ENCODE measurements around the gene PAPPA2.

The PAPPA2 gene

GRCh38 chr1:176517484-176517883 lies 54.5 kb downstream of the PAPPA2 start (continued):
- TF ChIP-seq ZNF394 (tag by site-specific recombination; IDR thresholded peaks at IDR 0.05; ENCODE audit: borderline replicate concordance), result no peak

GRCh38 chr1:176521211-176521610 lies 58.2 kb downstream of the PAPPA2 start:
- ChIA-PET POLR2A (no interaction called here), CTCF (interaction anchor here (0.6 kb wide), 1 partner anchor 12 kb away, joined by 4 read pairs; no protein-coding TSS in a partner anchor)
- no peaks in the 10 kb centered on the region for H3K9me3 ChIP-seq (ENCODE audit: control insufficient read depth, insufficient read depth, low read depth, low read length)

GRCh38 chr1:176522310-176522845 lies 59.4 kb downstream of the PAPPA2 start:
- no peak overlapping the region for H3K27ac ChIP-seq (ENCODE audit: extremely low read depth, low read depth, low read length)
- H3K9me3 ChIP-seq (ENCODE audit: control insufficient read depth, insufficient read depth, low read depth, low read length), result no peaks in the 10 kb centered on the region
- CTCF ChIA-PET, result interaction anchor here (1.0 kb wide), 1 partner anchor 37 kb away, joined by 3 read pairs; no protein-coding TSS in a partner anchor
- POLR2A ChIA-PET, result no interaction called here
- H3K4me3 ChIP-seq (ENCODE audit: low read depth, low read length), result no peak overlapping the region
- H3K36me3 ChIP-seq (ENCODE audit: control insufficient read depth in 2 of 2, insufficient read depth in 1 of 2, low read length in 2 of 2), result no peaks in the 10 kb centered on the region
- no peaks in the 10 kb centered on the region for H3K4me1 ChIP-seq (ENCODE audit: control insufficient read depth, insufficient read depth, low read length)
- TF ChIP-seq KLF16 (tag by site-specific recombination; IDR thresholded peaks at IDR 0.05) (no peak), REPIN1 (tag by site-specific recombination; IDR thresholded peaks at IDR 0.05; ENCODE audit: low read depth) (no peak), GLIS1 (tag by site-specific recombination; IDR thresholded peaks at IDR 0.05) (no peak), MYNN (tag by site-specific recombination; IDR thresholded peaks at IDR 0.05; ENCODE audit: borderline replicate concordance) (no peak), ZNF514 (tag by site-specific recombination; IDR thresholded peaks at IDR 0.05) (no peak), ZNF121 (tag by site-specific recombination; IDR thresholded peaks at IDR 0.05) (no peak), EGR2 (tag by site-specific recombination; IDR thresholded peaks at IDR 0.05; ENCODE audit: low read depth) (no peak), ZSCAN18 (tag by site-specific recombination; IDR thresholded peaks at IDR 0.05) (no peak), ZNF501 (tag by site-specific recombination; IDR thresholded peaks at IDR 0.05) (no peak), ZNF585B (tag by site-specific recombination; IDR thresholded peaks at IDR 0.05) (no peak), ZNF157 (tag by site-specific recombination; IDR thresholded peaks at IDR 0.05) (no peak), ZNF394 (tag by site-specific recombination; IDR thresholded peaks at IDR 0.05; ENCODE audit: borderline replicate concordance) (no peak), ZNF239 (tag by site-specific recombination; IDR thresholded peaks at IDR 0.05) (no peak), MEIS1 (CRISPR knock-in tag; IDR thresholded peaks at IDR 0.05; ENCODE audit: borderline replicate concordance) (no peak), ZBTB17 (tag by site-specific recombination; IDR thresholded peaks at IDR 0.05) (no peak)

More at GRCh38 chr1:176521211-176521610, 58.2 kb downstream of the PAPPA2 start:
- no peaks in the 10 kb centered on the region for H3K4me1 ChIP-seq (ENCODE audit: control insufficient read depth, insufficient read depth, low read length)
- H3K36me3 ChIP-seq (ENCODE audit: control insufficient read depth in 2 of 2, insufficient read depth in 1 of 2, low read length in 2 of 2), result no peaks in the 10 kb centered on the region
- H3K4me3 ChIP-seq (ENCODE audit: low read depth, low read length), result no peak overlapping the region
- no peak overlapping the region for H3K27ac ChIP-seq (ENCODE audit: extremely low read depth, low read depth, low read length)
- TF ChIP-seq ZNF155 (tag by site-specific recombination; IDR thresholded peaks at IDR 0.05) (no peak), GLI4 (tag by site-specific recombination; IDR thresholded peaks at IDR 0.05) (no peak), ZNF677 (tag by site-specific recombination; IDR thresholded peaks at IDR 0.05) (no peak), ZNF488 (tag by site-specific recombination; IDR thresholded peaks at IDR 0.05) (no peak), ZNF133 (tag by site-specific recombination; IDR thresholded peaks at IDR 0.05) (no peak), ZNF530 (tag by site-specific recombination; IDR thresholded peaks at IDR 0.05; ENCODE audit: low read depth) (no peak), ZNF169 (tag by site-specific recombination; IDR thresholded peaks at IDR 0.05) (no peak), SCRT1 (tag by site-specific recombination; IDR thresholded peaks at IDR 0.05; ENCODE audit: borderline replicate concordance) (no peak), ZNF2 (tag by site-specific recombination; IDR thresholded peaks at IDR 0.05) (no peak), ZNF341 (tag by site-specific recombination; IDR thresholded peaks at IDR 0.05; ENCODE audit: low read depth) (no peak), ZNF433 (tag by site-specific recombination; IDR thresholded peaks at IDR 0.05; ENCODE audit: low read depth) (no peak), ZBTB6 (tag by site-specific recombination; IDR thresholded peaks at IDR 0.05) (no peak), ZNF626 (tag by site-specific recombination; IDR thresholded peaks at IDR 0.05) (no peak), ZBTB7A (tag by site-specific recombination; IDR thresholded peaks at IDR 0.05; ENCODE audit: low read depth) (no peak), KLF7 (tag by site-specific recombination; IDR thresholded peaks at IDR 0.05; ENCODE audit: borderline replicate concordance) (no peak), ZNF114 (tag by site-specific recombination; IDR thresholded peaks at IDR 0.05) (no peak), ZNF16 (tag by site-specific recombination; IDR thresholded peaks at IDR 0.05; ENCODE audit: low read depth) (no peak), ZBTB20 (tag by site-specific recombination; IDR thresholded peaks at IDR 0.05) (no peak), HOXC10 (CRISPR knock-in tag; IDR thresholded peaks at IDR 0.05) (no peak)
